ENCODE data around the gene SFT2D2.
A peak's percentile ranks its signal among the peaks of the same experiment; 100 is the strongest.

The SFT2D2 gene

GRCh38 chr1:168223261-168223660, 2.5 kb upstream of the SFT2D2 start:
- H3K36me3 ChIP-seq (ENCODE audit: control insufficient read depth, insufficient read depth, low read length) = no peaks in the 10 kb centered on the region
- H3K27ac ChIP-seq (ENCODE audit: low read length) = no peak overlapping the region
- DNase-seq (ENCODE audit: low read depth, low spot score) = no peak
- no peaks in the 10 kb centered on the region for H3K9me3 ChIP-seq (ENCODE audit: control insufficient read depth, insufficient read depth, low read length)
- peaks cover 1% of the 10 kb centered on the region; the same call in 1 of the 2 replicates for H3K4me1 ChIP-seq (ENCODE audit: control insufficient read depth, insufficient read depth, low read length)
- no peak overlapping the region for H3K4me3 ChIP-seq (ENCODE audit: low read length)
- H3K27me3 ChIP-seq (ENCODE audit: control insufficient read depth, insufficient read depth, low read length) = no peaks in the 10 kb centered on the region

- Histone ChIP-seq H3K9me3 (ENCODE audit: control insufficient read depth, insufficient read depth, low read length) (no peaks in the 10 kb centered on the region), H3K4me1 (ENCODE audit: control insufficient read depth, insufficient read depth, low read length) (peaks cover 1% of the 10 kb centered on the region; the same call in 1 of the 2 replicates), H3K27me3 (ENCODE audit: control insufficient read depth, insufficient read depth, low read length) (no peaks in the 10 kb centered on the region), H3K36me3 (ENCODE audit: control insufficient read depth, insufficient read depth, low read length) (no peaks in the 10 kb centered on the region), H3K4me3 (ENCODE audit: low read length) (no peak overlapping the region), H3K27ac (ENCODE audit: low read length) (no peak overlapping the region)
- no peak for DNase-seq (ENCODE audit: low read depth, low spot score)
Measured at GRCh38 chr1:168223681-168224540, 1.9 kb upstream of the SFT2D2 start.

GRCh38 chr1:168224991-168225390, 813 bp upstream of the SFT2D2 start:
- no peak overlapping the region for H3K27ac ChIP-seq (ENCODE audit: low read length)
- no peaks in the 10 kb centered on the region for H3K36me3 ChIP-seq (ENCODE audit: control insufficient read depth, insufficient read depth, low read length)
- no peak overlapping the region for H3K4me3 ChIP-seq (ENCODE audit: low read length)
- H3K9me3 ChIP-seq (ENCODE audit: control insufficient read depth, insufficient read depth, low read length) = no peaks in the 10 kb centered on the region
- peaks cover 1% of the 10 kb centered on the region; the same call in 1 of the 2 replicates for H3K4me1 ChIP-seq (ENCODE audit: control insufficient read depth, insufficient read depth, low read length)
- no peaks in the 10 kb centered on the region for H3K27me3 ChIP-seq (ENCODE audit: control insufficient read depth, insufficient read depth, low read length)
- no CpG with 5 or more reads among the region's 3 CpGs for WGBS (ENCODE audit: insufficient coverage, insufficient read length)
- DNase-seq (ENCODE audit: low read depth, low spot score) = no peak

- no peaks in the 10 kb centered on the region for H3K9me3 ChIP-seq (ENCODE audit: control insufficient read depth, insufficient read depth, low read length)
- H3K27ac ChIP-seq (ENCODE audit: low read length) = no peak overlapping the region
- no peak overlapping the region for H3K4me3 ChIP-seq (ENCODE audit: low read length)
- H3K4me1 ChIP-seq (ENCODE audit: control insufficient read depth, insufficient read depth, low read length) = peaks cover 1% of the 10 kb centered on the region; the same call in 1 of the 2 replicates
- WGBS (ENCODE audit: insufficient coverage, insufficient read length) = no CpG with 5 or more reads among the region's 7 CpGs
- H3K36me3 ChIP-seq (ENCODE audit: control insufficient read depth, insufficient read depth, low read length) = peaks cover 6% of the 10 kb centered on the region; the same call in 1 of the 2 replicates
- no peaks in the 10 kb centered on the region for H3K27me3 ChIP-seq (ENCODE audit: control insufficient read depth, insufficient read depth, low read length)
- DNase-seq (ENCODE audit: low read depth, low spot score) = no peak
Measured at GRCh38 chr1:168227620-168228019, 1.8 kb downstream of the SFT2D2 start.

- Histone ChIP-seq H3K27ac (ENCODE audit: low read length) (no peak overlapping the region), H3K27me3 (ENCODE audit: control insufficient read depth, insufficient read depth, low read length) (no peaks in the 10 kb centered on the region), H3K4me3 (ENCODE audit: low read length) (no peak overlapping the region), H3K9me3 (ENCODE audit: control insufficient read depth, insufficient read depth, low read length) (no peaks in the 10 kb centered on the region), H3K36me3 (ENCODE audit: control insufficient read depth, insufficient read depth, low read length) (peaks cover 6% of the 10 kb centered on the region; the same call in 1 of the 2 replicates), H3K4me1 (ENCODE audit: control insufficient read depth, insufficient read depth, low read length) (peaks cover 1% of the 10 kb centered on the region; the same call in 1 of the 2 replicates)
- no CpG with 5 or more reads among the region's 4 CpGs for WGBS (ENCODE audit: insufficient coverage, insufficient read length)
- no peak for DNase-seq (ENCODE audit: low read depth, low spot score)
Measured at GRCh38 chr1:168229893-168230292, 4.1 kb downstream of the SFT2D2 start.

- Histone ChIP-seq H3K9me3 (ENCODE audit: control insufficient read depth, insufficient read depth, low read length) (no peaks in the 10 kb centered on the region), H3K4me1 (ENCODE audit: control insufficient read depth, insufficient read depth, low read length) (peaks cover 1% of the 10 kb centered on the region; the same call in 1 of the 2 replicates), H3K27ac (ENCODE audit: low read length) (no peak overlapping the region), H3K36me3 (ENCODE audit: control insufficient read depth, insufficient read depth, low read length) (peaks cover 6% of the 10 kb centered on the region; the same call in 1 of the 2 replicates), H3K27me3 (ENCODE audit: control insufficient read depth, insufficient read depth, low read length) (no peaks in the 10 kb centered on the region), H3K4me3 (ENCODE audit: low read length) (no peak overlapping the region)
- WGBS (ENCODE audit: insufficient coverage, insufficient read length) = no CpG with 5 or more reads among the region's 3 CpGs
- DNase-seq (ENCODE audit: low read depth, low spot score) = no peak
Measured at GRCh38 chr1:168230709-168231108, 4.9 kb downstream of the SFT2D2 start.

- no peaks in the 10 kb centered on the region for H3K9me3 ChIP-seq (ENCODE audit: control insufficient read depth, insufficient read depth, low read length)
- peaks cover 9% of the 10 kb centered on the region; the same call in 1 of the 2 replicates for H3K36me3 ChIP-seq (ENCODE audit: control insufficient read depth, insufficient read depth, low read length)
- H3K4me3 ChIP-seq (ENCODE audit: low read length) = no peak overlapping the region
- no peaks in the 10 kb centered on the region for H3K4me1 ChIP-seq (ENCODE audit: control insufficient read depth, insufficient read depth, low read length)
- no peaks in the 10 kb centered on the region for H3K27me3 ChIP-seq (ENCODE audit: control insufficient read depth, insufficient read depth, low read length)
- no CpG with 5 or more reads among the region's 8 CpGs for WGBS (ENCODE audit: insufficient coverage, insufficient read length)
- no peak overlapping the region for H3K27ac ChIP-seq (ENCODE audit: low read length)
- DNase-seq (ENCODE audit: low read depth, low spot score) = peak; percentile 54
Measured at GRCh38 chr1:168234846-168235547, 9.2 kb downstream of the SFT2D2 start.

GRCh38 chr1:168235548-168235885, 9.7 kb downstream of the SFT2D2 start:
- DNase-seq (ENCODE audit: low read depth, low spot score) = no peak
- Histone ChIP-seq H3K9me3 (ENCODE audit: control insufficient read depth, insufficient read depth, low read length) (no peaks in the 10 kb centered on the region), H3K27ac (ENCODE audit: low read length) (no peak overlapping the region), H3K4me1 (ENCODE audit: control insufficient read depth, insufficient read depth, low read length) (no peaks in the 10 kb centered on the region), H3K27me3 (ENCODE audit: control insufficient read depth, insufficient read depth, low read length) (no peaks in the 10 kb centered on the region), H3K4me3 (ENCODE audit: low read length) (no peak overlapping the region), H3K36me3 (ENCODE audit: control insufficient read depth, insufficient read depth, low read length) (peaks cover 9% of the 10 kb centered on the region; the same call in 1 of the 2 replicates)

GRCh38 chr1:168235937-168236336, 10.1 kb downstream of the SFT2D2 start:
- Histone ChIP-seq H3K4me1 (ENCODE audit: control insufficient read depth, insufficient read depth, low read length) (no peaks in the 10 kb centered on the region), H3K4me3 (ENCODE audit: low read length) (no peak overlapping the region), H3K36me3 (ENCODE audit: control insufficient read depth, insufficient read depth, low read length) (peaks cover 7% of the 10 kb centered on the region; the same call in 1 of the 2 replicates), H3K27me3 (ENCODE audit: control insufficient read depth, insufficient read depth, low read length) (no peaks in the 10 kb centered on the region), H3K9me3 (ENCODE audit: control insufficient read depth, insufficient read depth, low read length) (no peaks in the 10 kb centered on the region), H3K27ac (ENCODE audit: low read length) (no peak overlapping the region)
- DNase-seq (ENCODE audit: low read depth, low spot score) = no peak
- 100% methylated on average over 1 of the region's 3 CpGs for WGBS (ENCODE audit: insufficient coverage, insufficient read length)

- Histone ChIP-seq H3K4me3 (ENCODE audit: low read length) (no peak overlapping the region), H3K9me3 (ENCODE audit: control insufficient read depth, insufficient read depth, low read length) (no peaks in the 10 kb centered on the region), H3K36me3 (ENCODE audit: control insufficient read depth, insufficient read depth, low read length) (peaks cover 7% of the 10 kb centered on the region; the same call in 1 of the 2 replicates), H3K27ac (ENCODE audit: low read length) (no peak overlapping the region), H3K27me3 (ENCODE audit: control insufficient read depth, insufficient read depth, low read length) (no peaks in the 10 kb centered on the region), H3K4me1 (ENCODE audit: control insufficient read depth, insufficient read depth, low read length) (no peaks in the 10 kb centered on the region)
- WGBS (ENCODE audit: insufficient coverage, insufficient read length) = no CpG with 5 or more reads among the region's 7 CpGs
- DNase-seq (ENCODE audit: low read depth, low spot score) = no peak
Measured at GRCh38 chr1:168236836-168237611, 11.2 kb downstream of the SFT2D2 start.
